Astrocyte (in vitro differentiated cells and primary cell): Measurements from ENCODE around the gene ABHD5.

Experiments
- EZH2 ChIP-seq: IDR thresholded peaks from 2 replicates; pipeline ENCODE4 v1.6.1; 2012; ENCODE audit warnings: mild to moderate bottlenecking, low read length, inconsistent platforms; ENCODE audit not compliant: insufficient read depth
- TF ChIP-seq, protein P1 (sequence below): IDR thresholded peaks from 2 replicates; pipeline ENCODE4 v1.5.1; 2011; ENCODE audit warnings: low read depth, mild to moderate bottlenecking, inconsistent platforms, low read length, moderate library complexity; ENCODE audit not compliant: insufficient read depth

DNA sequence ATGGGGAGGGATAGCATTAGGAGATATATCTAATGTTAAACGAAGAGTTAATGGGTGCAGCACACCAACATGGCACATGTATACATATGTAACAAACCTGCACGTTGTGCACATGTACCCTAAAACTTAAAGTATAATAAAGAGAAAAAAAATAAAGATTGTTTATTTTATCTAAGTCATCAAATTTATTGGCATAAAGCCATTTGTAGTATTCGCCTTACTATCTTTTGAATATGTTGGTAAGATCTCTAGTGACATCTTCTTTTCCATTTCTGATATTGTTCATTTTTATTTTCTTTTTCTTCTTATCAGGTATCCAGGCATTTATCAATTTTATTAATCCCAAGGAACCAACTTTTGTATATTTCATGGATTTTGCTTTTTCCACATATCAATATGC is 5.8 kb upstream of the ABHD5 start:
- TF ChIP-seq, protein P1, sequence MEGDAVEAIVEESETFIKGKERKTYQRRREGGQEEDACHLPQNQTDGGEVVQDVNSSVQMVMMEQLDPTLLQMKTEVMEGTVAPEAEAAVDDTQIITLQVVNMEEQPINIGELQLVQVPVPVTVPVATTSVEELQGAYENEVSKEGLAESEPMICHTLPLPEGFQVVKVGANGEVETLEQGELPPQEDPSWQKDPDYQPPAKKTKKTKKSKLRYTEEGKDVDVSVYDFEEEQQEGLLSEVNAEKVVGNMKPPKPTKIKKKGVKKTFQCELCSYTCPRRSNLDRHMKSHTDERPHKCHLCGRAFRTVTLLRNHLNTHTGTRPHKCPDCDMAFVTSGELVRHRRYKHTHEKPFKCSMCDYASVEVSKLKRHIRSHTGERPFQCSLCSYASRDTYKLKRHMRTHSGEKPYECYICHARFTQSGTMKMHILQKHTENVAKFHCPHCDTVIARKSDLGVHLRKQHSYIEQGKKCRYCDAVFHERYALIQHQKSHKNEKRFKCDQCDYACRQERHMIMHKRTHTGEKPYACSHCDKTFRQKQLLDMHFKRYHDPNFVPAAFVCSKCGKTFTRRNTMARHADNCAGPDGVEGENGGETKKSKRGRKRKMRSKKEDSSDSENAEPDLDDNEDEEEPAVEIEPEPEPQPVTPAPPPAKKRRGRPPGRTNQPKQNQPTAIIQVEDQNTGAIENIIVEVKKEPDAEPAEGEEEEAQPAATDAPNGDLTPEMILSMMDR, result no peak
- no peak for TF ChIP-seq EZH2
